HCT116 (cell line): ENCODE measurements around the gene ITPRIPL1.

Experiments
- CBX3 ChIP-seq: IDR thresholded peaks from 2 replicates; pipeline ENCODE4 v1.6.1; 2012; ENCODE audit warnings: low read depth
- CEBPB ChIP-seq: IDR thresholded peaks from 2 replicates; pipeline ENCODE4 v1.6.1; 2012; ENCODE audit warnings: low read depth
- EZH2 ChIP-seq: fragments of 200-600 bp; sonication (generic); IDR thresholded peaks from 2 replicates; pipeline ENCODE4 v1.6.1; 2017; ENCODE audit warnings: antibody characterized with exemption, mixed run types
- EZH2phosphoT487 ChIP-seq: fragments of 200-600 bp; IDR thresholded peaks from 2 replicates; pipeline ENCODE4 v1.6.1; 2018; ENCODE audit warnings: antibody characterized with exemption, borderline replicate concordance
- POLR2A ChIP-seq: IDR thresholded peaks from 2 replicates; pipeline ENCODE4 v1.7.0; 2011; ENCODE audit warnings: borderline replicate concordance; ENCODE audit not compliant: insufficient read depth, insufficient read length; ENCODE audit errors: extremely low read depth
- POLR2AphosphoS5 ChIP-seq: IDR thresholded peaks from 2 replicates; pipeline ENCODE4 v1.6.1; 2011; ENCODE audit warnings: mild to moderate bottlenecking, low read depth, low read length, moderate library complexity
- RAD21 ChIP-seq: IDR thresholded peaks from 2 replicates; pipeline ENCODE4 v1.6.1; 2012; ENCODE audit warnings: low read depth, mild to moderate bottlenecking
- YY1 ChIP-seq: IDR thresholded peaks from 2 replicates; pipeline ENCODE4 v1.6.1; 2011; ENCODE audit warnings: low read length, low read depth, moderate library complexity, mild to moderate bottlenecking; ENCODE audit not compliant: insufficient replicate concordance; ENCODE audit errors: extremely low read depth
- ZFX ChIP-seq: fragments of 450-650 bp; IDR thresholded peaks from 2 replicates; pipeline ENCODE4 v1.6.1; 2017
- TF ChIP-seq, protein P1 (sequence below), 3 experiments: fragments of 200-600 bp in 1 of 3; sonication (generic) in 1 of 3; IDR thresholded peaks in 2 of 3; conservative IDR thresholded peaks in 1 of 3; 2 replicates each; pipeline ENCODE4 v1.5.1; 2012 to 2017; ENCODE audit warnings: low read depth in 2 of 3, low read length in 2 of 3, antibody characterized with exemption in 1 of 3, borderline replicate concordance in 1 of 3, control low read depth in 1 of 3, mild to moderate bottlenecking in 1 of 3, mixed read lengths in 1 of 3, mixed run types in 1 of 3, moderate library complexity in 1 of 3; ENCODE audit not compliant: insufficient read depth in 1 of 3
- TF ChIP-seq, protein P2 (sequence below): IDR thresholded peaks from 2 replicates; pipeline ENCODE4 v1.6.1; 2012; ENCODE audit warnings: low read depth
- TF ChIP-seq, protein P3 (sequence below): IDR thresholded peaks from 2 replicates; pipeline ENCODE4 v1.6.1; 2012
- TF ChIP-seq, protein P4 (sequence below): IDR thresholded peaks from 2 replicates; pipeline ENCODE4 v1.6.1; 2012

DNA sequence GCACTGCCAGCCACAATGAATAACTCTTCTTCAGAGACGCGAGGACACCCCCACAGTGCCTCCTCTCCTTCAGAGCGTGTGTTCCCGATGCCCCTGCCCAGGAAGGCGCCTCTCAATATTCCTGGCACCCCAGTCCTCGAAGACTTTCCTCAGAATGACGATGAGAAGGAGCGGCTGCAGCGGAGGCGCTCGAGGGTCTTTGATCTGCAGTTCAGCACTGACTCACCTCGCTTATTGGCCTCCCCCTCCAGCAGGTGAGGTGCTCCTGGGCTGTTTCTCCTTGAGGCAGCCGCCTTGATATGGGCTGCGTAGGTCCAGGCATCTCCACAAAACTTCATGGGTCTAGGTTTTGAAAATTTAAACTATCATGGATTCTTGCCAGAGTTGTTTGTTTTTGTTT lies 16.5 kb downstream of the ITPRIPL1 start:
- TF ChIP-seq, protein P1, sequence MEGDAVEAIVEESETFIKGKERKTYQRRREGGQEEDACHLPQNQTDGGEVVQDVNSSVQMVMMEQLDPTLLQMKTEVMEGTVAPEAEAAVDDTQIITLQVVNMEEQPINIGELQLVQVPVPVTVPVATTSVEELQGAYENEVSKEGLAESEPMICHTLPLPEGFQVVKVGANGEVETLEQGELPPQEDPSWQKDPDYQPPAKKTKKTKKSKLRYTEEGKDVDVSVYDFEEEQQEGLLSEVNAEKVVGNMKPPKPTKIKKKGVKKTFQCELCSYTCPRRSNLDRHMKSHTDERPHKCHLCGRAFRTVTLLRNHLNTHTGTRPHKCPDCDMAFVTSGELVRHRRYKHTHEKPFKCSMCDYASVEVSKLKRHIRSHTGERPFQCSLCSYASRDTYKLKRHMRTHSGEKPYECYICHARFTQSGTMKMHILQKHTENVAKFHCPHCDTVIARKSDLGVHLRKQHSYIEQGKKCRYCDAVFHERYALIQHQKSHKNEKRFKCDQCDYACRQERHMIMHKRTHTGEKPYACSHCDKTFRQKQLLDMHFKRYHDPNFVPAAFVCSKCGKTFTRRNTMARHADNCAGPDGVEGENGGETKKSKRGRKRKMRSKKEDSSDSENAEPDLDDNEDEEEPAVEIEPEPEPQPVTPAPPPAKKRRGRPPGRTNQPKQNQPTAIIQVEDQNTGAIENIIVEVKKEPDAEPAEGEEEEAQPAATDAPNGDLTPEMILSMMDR (IDR thresholded peaks at IDR 0.05 in 2 of 3, conservative IDR thresholded peaks at IDR 0.05 in 1 of 3; ENCODE audit: borderline replicate concordance in 1 of 3, insufficient read depth in 1 of 3, low read depth in 2 of 3, low read length in 2 of 3) = no peak
- TF ChIP-seq EZH2phosphoT487 (no peak), CEBPB (no peak), POLR2AphosphoS5 (no peak), ZFX (no peak), RAD21 (no peak), YY1 (no peak), EZH2 (no peak), CBX3 (no peak), POLR2A (no peak)
- TF ChIP-seq, protein P2, sequence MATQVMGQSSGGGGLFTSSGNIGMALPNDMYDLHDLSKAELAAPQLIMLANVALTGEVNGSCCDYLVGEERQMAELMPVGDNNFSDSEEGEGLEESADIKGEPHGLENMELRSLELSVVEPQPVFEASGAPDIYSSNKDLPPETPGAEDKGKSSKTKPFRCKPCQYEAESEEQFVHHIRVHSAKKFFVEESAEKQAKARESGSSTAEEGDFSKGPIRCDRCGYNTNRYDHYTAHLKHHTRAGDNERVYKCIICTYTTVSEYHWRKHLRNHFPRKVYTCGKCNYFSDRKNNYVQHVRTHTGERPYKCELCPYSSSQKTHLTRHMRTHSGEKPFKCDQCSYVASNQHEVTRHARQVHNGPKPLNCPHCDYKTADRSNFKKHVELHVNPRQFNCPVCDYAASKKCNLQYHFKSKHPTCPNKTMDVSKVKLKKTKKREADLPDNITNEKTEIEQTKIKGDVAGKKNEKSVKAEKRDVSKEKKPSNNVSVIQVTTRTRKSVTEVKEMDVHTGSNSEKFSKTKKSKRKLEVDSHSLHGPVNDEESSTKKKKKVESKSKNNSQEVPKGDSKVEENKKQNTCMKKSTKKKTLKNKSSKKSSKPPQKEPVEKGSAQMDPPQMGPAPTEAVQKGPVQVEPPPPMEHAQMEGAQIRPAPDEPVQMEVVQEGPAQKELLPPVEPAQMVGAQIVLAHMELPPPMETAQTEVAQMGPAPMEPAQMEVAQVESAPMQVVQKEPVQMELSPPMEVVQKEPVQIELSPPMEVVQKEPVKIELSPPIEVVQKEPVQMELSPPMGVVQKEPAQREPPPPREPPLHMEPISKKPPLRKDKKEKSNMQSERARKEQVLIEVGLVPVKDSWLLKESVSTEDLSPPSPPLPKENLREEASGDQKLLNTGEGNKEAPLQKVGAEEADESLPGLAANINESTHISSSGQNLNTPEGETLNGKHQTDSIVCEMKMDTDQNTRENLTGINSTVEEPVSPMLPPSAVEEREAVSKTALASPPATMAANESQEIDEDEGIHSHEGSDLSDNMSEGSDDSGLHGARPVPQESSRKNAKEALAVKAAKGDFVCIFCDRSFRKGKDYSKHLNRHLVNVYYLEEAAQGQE = no peak
- TF ChIP-seq, protein P3, sequence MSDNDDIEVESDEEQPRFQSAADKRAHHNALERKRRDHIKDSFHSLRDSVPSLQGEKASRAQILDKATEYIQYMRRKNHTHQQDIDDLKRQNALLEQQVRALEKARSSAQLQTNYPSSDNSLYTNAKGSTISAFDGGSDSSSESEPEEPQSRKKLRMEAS = no peak
- TF ChIP-seq, protein P4, sequence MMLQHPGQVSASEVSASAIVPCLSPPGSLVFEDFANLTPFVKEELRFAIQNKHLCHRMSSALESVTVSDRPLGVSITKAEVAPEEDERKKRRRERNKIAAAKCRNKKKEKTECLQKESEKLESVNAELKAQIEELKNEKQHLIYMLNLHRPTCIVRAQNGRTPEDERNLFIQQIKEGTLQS = no peak
